ENCODE results near the gene USP24.

- TF ChIP-seq CTCF (IDR thresholded peaks at IDR 0.05) (no peak), POLR2A (IDR thresholded peaks at IDR 0.05) (no peak)
These were observed 73.8 kb downstream of the USP24 start for GRCh38 chr1:55141295-55141893.
